ENCODE data around the gene CLDN11. TPM values are rescaled to one million over a fixed set of nuclear protein-coding genes. Genes with fewer than 3 reads are reported as not detected.

CLDN11 gene
- total and polyA plus RNA-seq, 2 of the 8 experiments (the other 6 are each of a cell fraction or from before 2014, with no cell fraction given): 4.8 to 12.5 TPM

DNA sequence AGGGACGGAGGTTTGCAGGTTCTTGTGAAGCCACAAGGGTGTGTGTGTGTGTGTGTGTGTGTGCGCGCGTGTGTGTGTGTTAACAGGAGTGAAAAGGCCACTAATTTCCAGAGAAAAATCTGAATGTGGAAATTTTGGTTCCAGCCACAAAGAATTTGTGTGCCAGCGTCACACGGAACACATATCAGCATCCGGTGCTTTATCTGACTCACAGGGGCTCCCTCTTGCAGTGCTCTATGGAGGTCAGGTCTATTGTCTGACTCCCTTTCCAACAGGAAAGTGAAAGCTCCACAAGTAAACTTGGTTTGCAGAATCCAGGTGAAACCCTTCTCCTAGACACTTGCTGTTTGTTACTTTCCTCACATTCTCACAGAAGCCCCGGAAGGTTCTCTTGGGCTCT, 6.2 kb downstream of the CLDN11 start:
- H4K8ac ChIP-seq (ENCODE audit: extremely low read depth, insufficient read depth, low read length): no peak overlapping the region
- H3K27ac ChIP-seq (ENCODE audit: low read depth, low read length): no peak overlapping the region
- H2BK5ac ChIP-seq (ENCODE audit: low read depth, low read length): no peak overlapping the region
- no peak overlapping the region for H4K91ac ChIP-seq (replicated peaks; ENCODE audit: insufficient read length, low read length)
- H3K79me2 ChIP-seq (ENCODE audit: control insufficient read depth in 1 of 2, insufficient read depth in 2 of 2, low read length in 2 of 2): no peaks in the 10 kb centered on the region
- DNase-seq (ENCODE audit: low read depth in 1 of 2, low spot score in 2 of 2) (no peak), FAIRE-seq (no peak)
- H3K36me3 ChIP-seq (ENCODE audit: control insufficient read depth in 2 of 4, insufficient read depth in 4 of 4, low read length in 3 of 4): no peaks in the 10 kb centered on the region
- no peak overlapping the region for H2BK120ac ChIP-seq (replicated peaks; ENCODE audit: low read depth, low read length)
- H2BK20ac ChIP-seq (ENCODE audit: low read length): no peak overlapping the region
- H3K4ac ChIP-seq (replicated peaks; ENCODE audit: insufficient read length, low read depth, low read length): no peak overlapping the region
- H3K23me2 ChIP-seq (ENCODE audit: low read depth, low read length): no peaks in the 10 kb centered on the region; the same call in 1 of the 2 replicates
- H3K27me3 ChIP-seq (replicated peaks in 1 of 4; ENCODE audit: control insufficient read depth in 3 of 4, extremely low read depth in 1 of 4, insufficient read depth in 3 of 4, low read length in 3 of 4): peaks cover 0 to 14% (median 9%) of the 10 kb centered on the region in 4 experiments; a peak in 6 of 7 replicates
- H3K9ac ChIP-seq (replicated peaks in 1 of 4; ENCODE audit: extremely low read depth in 1 of 4, low read depth in 3 of 4, low read length in 3 of 4): no peak overlapping the region
- no peak overlapping the region for H3K56ac ChIP-seq (replicated peaks; ENCODE audit: insufficient read length, low read depth, low read length)
- H3K23ac ChIP-seq (ENCODE audit: insufficient read length): no peak overlapping the region
- H4K5ac ChIP-seq (ENCODE audit: insufficient read length, low read depth, low read length): no peak overlapping the region
- H3K4me3 ChIP-seq (ENCODE audit: extremely low read depth in 1 of 4, insufficient read depth in 2 of 4, low read depth in 3 of 4, low read length in 4 of 4): no peak overlapping the region
- no peaks in the 10 kb centered on the region for H4K20me1 ChIP-seq (replicated peaks in 1 of 2; ENCODE audit: control insufficient read depth in 1 of 2, insufficient read depth in 2 of 2, low read length in 2 of 2)
- no peak for TF ChIP-seq SP4 (IDR thresholded peaks at IDR 0.05; ENCODE audit: low read length)
- no peak for TF ChIP-seq SAP30 (IDR thresholded peaks at IDR 0.05; ENCODE audit: insufficient read depth, insufficient replicate concordance, low read length)
- TF ChIP-seq, protein P1, sequence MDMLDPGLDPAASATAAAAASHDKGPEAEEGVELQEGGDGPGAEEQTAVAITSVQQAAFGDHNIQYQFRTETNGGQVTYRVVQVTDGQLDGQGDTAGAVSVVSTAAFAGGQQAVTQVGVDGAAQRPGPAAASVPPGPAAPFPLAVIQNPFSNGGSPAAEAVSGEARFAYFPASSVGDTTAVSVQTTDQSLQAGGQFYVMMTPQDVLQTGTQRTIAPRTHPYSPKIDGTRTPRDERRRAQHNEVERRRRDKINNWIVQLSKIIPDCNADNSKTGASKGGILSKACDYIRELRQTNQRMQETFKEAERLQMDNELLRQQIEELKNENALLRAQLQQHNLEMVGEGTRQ (IDR thresholded peaks at IDR 0.05; ENCODE audit: low read length): no peak
- no peak for TF ChIP-seq CBX5 (IDR thresholded peaks at IDR 0.05; ENCODE audit: low read depth, low read length)
- no peak for TF ChIP-seq NANOG (IDR thresholded peaks at IDR 0.05; ENCODE audit: insufficient read depth, low read depth, low read length, poor library complexity, severe bottlenecking)
- no peak for TF ChIP-seq SP1 (IDR thresholded peaks at IDR 0.05; ENCODE audit: low read depth, low read length)
- TF ChIP-seq GABPA (IDR thresholded peaks at IDR 0.05; ENCODE audit: borderline replicate concordance, insufficient read depth, low read length): no peak
- TF ChIP-seq BCL11A (IDR thresholded peaks at IDR 0.05; ENCODE audit: low read depth in 2 of 2, low read length in 2 of 2): no peak
- no peak for TF ChIP-seq RNF2 (IDR thresholded peaks at IDR 0.05; ENCODE audit: borderline replicate concordance, low read depth, low read length, missing control alignments, poor library complexity, severe bottlenecking)
- ChIA-PET CTCF (ENCODE audit: partially characterized antibody) (interaction anchor here (0.7 to 2.4 kb wide), 6 partner anchors 10 to 387 kb away, joined by 3 to 14 read pairs (median 8); no protein-coding TSS in a partner anchor), POLR2A (ENCODE audit: partially characterized antibody) (no interaction called here)
- H3K14ac ChIP-seq (ENCODE audit: insufficient read length): no peak overlapping the region
- H3K4me1 ChIP-seq (replicated peaks in 1 of 4; ENCODE audit: control insufficient read depth in 3 of 4, insufficient read depth in 4 of 4, low read length in 3 of 4): peaks cover 2 to 11% (median 4%) of the 10 kb centered on the region in 4 experiments; a peak in 6 of 7 replicates
- no peak overlapping the region for H2BK12ac ChIP-seq (ENCODE audit: low read depth, low read length)
- no peak overlapping the region for H2AK5ac ChIP-seq (ENCODE audit: low read depth, low read length)
- 80% methylated on average over 8 of the region's 8 CpGs; no CpG with 5 or more reads in 1 of the 2 experiments for WGBS, 2 experiments (ENCODE audit: extremely low coverage in 1 of 2, insufficient coverage in 1 of 2, insufficient read length in 1 of 2, insufficient replicate concordance in 2 of 2, low coverage in 1 of 2, low lambda C conversion rate in 2 of 2, missing lambda C conversion rate in 1 of 2)
- no peak overlapping the region for H2AFZ ChIP-seq (ENCODE audit: low read length)
- H2BK15ac ChIP-seq (ENCODE audit: low read length): no peak overlapping the region
- H3K4me2 ChIP-seq (ENCODE audit: insufficient read depth in 1 of 2, low read depth in 2 of 2, low read length in 2 of 2): no peak overlapping the region
- H3K18ac ChIP-seq (ENCODE audit: extremely low read depth, low read length): no peak overlapping the region
- no peaks in the 10 kb centered on the region for H3K9me3 ChIP-seq (ENCODE audit: insufficient read depth in 2 of 2, low read depth in 1 of 2, low read length in 1 of 2)
- H3K79me1 ChIP-seq (ENCODE audit: low read depth, low read length): no peaks in the 10 kb centered on the region

Data from H1 (cell line).